Cardiac fibroblast (primary cell): ENCODE data around the gene CASQ2.

ENCODE experiments used
- DNase-seq, 2 donors: peaks; one replicate each; pipeline versions ENCODE4 v3.0.0 to v3.0.0-alpha.2; 2010; ENCODE audit warnings: low read depth in 2 of 2
- H3K4me3 ChIP-seq, 2 donors: replicated peaks in 1 of 2; 1 replicate in 1 of 2; 2 replicates in 1 of 2; pipeline ENCODE4 v1.5.1; 2011; ENCODE audit warnings: low read depth in 2 of 2, low read length in 2 of 2, mild to moderate bottlenecking in 2 of 2, moderate library complexity in 1 of 2
- CTCF ChIP-seq: IDR thresholded peaks from one replicate; pipeline ENCODE4 v1.5.1; 2011; ENCODE audit warnings: low read depth, mild to moderate bottlenecking, low read length, inconsistent platforms

CASQ2 gene

GRCh38 chr1:115690972-115691371 lies 77.5 kb downstream of the CASQ2 start:
- no peak overlapping the region for H3K4me3 ChIP-seq
- TF ChIP-seq CTCF: no peak
- no peak for DNase-seq

GRCh38 chr1:115687744-115688143 lies 80.8 kb downstream of the CASQ2 start:
- no peak overlapping the region for H3K4me3 ChIP-seq
- no peak for TF ChIP-seq CTCF
- no peak for DNase-seq

GRCh38 chr1:115685029-115685705 lies 83.3 kb downstream of the CASQ2 start:
- no peak for DNase-seq
- no peak overlapping the region for H3K4me3 ChIP-seq
- TF ChIP-seq CTCF: no peak

GRCh38 chr1:115682792-115683191 lies 85.7 kb downstream of the CASQ2 start:
- DNase-seq: no peak
- no peak overlapping the region for H3K4me3 ChIP-seq
- TF ChIP-seq CTCF: no peak

GRCh38 chr1:115680730-115681111 lies 87.8 kb downstream of the CASQ2 start:
- H3K4me3 ChIP-seq: no peak overlapping the region
- DNase-seq: no peak
- no peak for TF ChIP-seq CTCF

GRCh38 chr1:115679141-115679611 lies 89.3 kb downstream of the CASQ2 start:
- no peak overlapping the region for H3K4me3 ChIP-seq
- no peak for TF ChIP-seq CTCF
- DNase-seq: peak; percentile 66 to 75

GRCh38 chr1:115678141-115678540 lies 90.4 kb downstream of the CASQ2 start:
- TF ChIP-seq CTCF: no peak
- no peak overlapping the region for H3K4me3 ChIP-seq
- no peak for DNase-seq
